HepG2 (cell line): ENCODE results near the gene HSPA14. TPM values are rescaled to one million over a fixed set of nuclear protein-coding genes. Genes with fewer than 3 reads are reported as not detected.

Experiments
- AFF4 ChIP-seq: sonication (generic); formaldehyde crosslinking; IDR thresholded peaks from 2 replicates; pipeline ENCODE4 v1.4.0; 2020; ENCODE audit warnings: missing genetic modification reagents
- AGO2 ChIP-seq: fragments of 200-400 bp; formaldehyde crosslinking; optimal IDR thresholded peaks from 2 replicates; pipeline ENCODE3; 2017; ENCODE audit warnings: mild to moderate bottlenecking, low read depth, low read length, moderate library complexity
- ATRX ChIP-seq: sonication (generic); formaldehyde crosslinking; IDR thresholded peaks from 2 replicates; pipeline ENCODE4 v1.4.0; 2020; ENCODE audit warnings: missing genetic modification reagents, borderline replicate concordance
- HNRNPL ChIP-seq: fragments of 200-400 bp; formaldehyde crosslinking; IDR thresholded peaks from 2 replicates; pipeline ENCODE4 v1.6.1; 2017; ENCODE audit warnings: mild to moderate bottlenecking, low read depth, low read length
- HOXA7 ChIP-seq: sonication (generic); formaldehyde crosslinking; IDR thresholded peaks from 2 replicates; pipeline ENCODE4 v1.8.1; 2022; ENCODE audit warnings: mild to moderate bottlenecking, missing genetic modification reagents, moderate library complexity
- HOXA9 ChIP-seq: sonication (generic); formaldehyde crosslinking; IDR thresholded peaks from 2 replicates; pipeline ENCODE4 v1.8.1; 2022; ENCODE audit warnings: missing genetic modification reagents, mild to moderate bottlenecking, moderate library complexity, borderline replicate concordance
- ISL2 ChIP-seq: sonication (generic); formaldehyde crosslinking; IDR thresholded peaks from 2 replicates; pipeline ENCODE4 v1.5.0; 2020; ENCODE audit warnings: missing genetic modification reagents
- JUN ChIP-seq: sonication (generic); formaldehyde crosslinking; IDR thresholded peaks from 2 replicates; pipeline ENCODE4 v1.4.0; 2020; ENCODE audit warnings: mild to moderate bottlenecking, missing genetic modification reagents
- MTF1 ChIP-seq: sonication (generic); formaldehyde crosslinking; IDR thresholded peaks from 2 replicates; pipeline ENCODE4 v1.5.0; 2020; ENCODE audit warnings: missing genetic modification reagents
- SMAD1 ChIP-seq: sonication (generic); formaldehyde crosslinking; IDR thresholded peaks from 2 replicates; pipeline ENCODE4 v1.4.0; 2020; ENCODE audit warnings: missing genetic modification reagents, low read depth, mild to moderate bottlenecking, borderline replicate concordance
- SOX6 ChIP-seq, 2 experiments: fragments of 450-650 bp in 1 of 2; sonication (generic) in 1 of 2; formaldehyde crosslinking in 1 of 2; IDR thresholded peaks; 2 replicates each; pipeline versions ENCODE4 v1.4.0 to v1.6.1; 2017 to 2020; ENCODE audit warnings: antibody characterized with exemption in 1 of 2, mild to moderate bottlenecking in 1 of 2, missing genetic modification reagents in 1 of 2
- ZMAT3 ChIP-seq: sonication (generic); formaldehyde crosslinking; conservative IDR thresholded peaks from 2 replicates; pipeline ENCODE4 v1.7.0; 2021; ENCODE audit warnings: missing genetic modification reagents
- ZNF260 ChIP-seq: sonication (generic); formaldehyde crosslinking; IDR thresholded peaks from 2 replicates; pipeline ENCODE4 v1.4.0; 2020; ENCODE audit warnings: missing genetic modification reagents, low read depth, mild to moderate bottlenecking, borderline replicate concordance
- ZNF264 ChIP-seq: sonication (generic); formaldehyde crosslinking; IDR thresholded peaks from 2 replicates; pipeline ENCODE4 v1.4.0; 2020; ENCODE audit warnings: missing genetic modification reagents
- ZNF446 ChIP-seq: sonication (generic); formaldehyde crosslinking; IDR thresholded peaks from 2 replicates; pipeline ENCODE4 v1.5.0; 2020; ENCODE audit warnings: mild to moderate bottlenecking, missing genetic modification reagents
- ZNF615 ChIP-seq: sonication (generic); formaldehyde crosslinking; IDR thresholded peaks from 2 replicates; pipeline ENCODE4 v1.5.0; 2020; ENCODE audit warnings: mild to moderate bottlenecking, missing genetic modification reagents, borderline replicate concordance
- polyA plus RNA-seq, 8 experiments: library from polyadenylated mRNA; depleted of rRNA in 3 of 8; stranded (reverse) in 7 of 8; unstranded in 1 of 8; fragments of >200 nt; fragmentation: Illumina TruSeq in 4 of 8; extraction: Trizol in 4 of 8; gene quantifications; 2 replicates each; pipeline versions ENCODE4 v1.2.1 to v1.2.3, GENCODE V29; 2011 to 2016; ENCODE audit warnings: low read depth in 4 of 8, missing spikeins in 1 of 8, mixed read lengths in 1 of 8; ENCODE audit not compliant: insufficient read depth in 1 of 8
- total RNA-seq, 5 experiments: library from RNA; depleted of rRNA; stranded (reverse); fragments of >200 nt; fragmentation: Illumina TruSeq; extraction: Trizol; gene quantifications; 2 replicates each; pipeline ENCODE4 v1.2.3, GENCODE V29; 2016; ENCODE audit warnings: low read depth in 1 of 5
- TF ChIP-seq, protein P1 (sequence below): sonication (generic); formaldehyde crosslinking; IDR thresholded peaks from 2 replicates; pipeline ENCODE4 v1.8.0; 2022; ENCODE audit warnings: missing genetic modification reagents, mild to moderate bottlenecking, moderate library complexity, borderline replicate concordance
- TF ChIP-seq, protein P2 (sequence below): sonication (generic); formaldehyde crosslinking; IDR thresholded peaks from 2 replicates; pipeline ENCODE4 v1.4.0; 2020; ENCODE audit warnings: missing genetic modification reagents
- TF ChIP-seq, protein P3 (sequence below): sonication (generic); formaldehyde crosslinking; IDR thresholded peaks from 2 replicates; pipeline ENCODE4 v1.4.0; 2020; ENCODE audit warnings: missing genetic modification reagents

The HSPA14 gene
- total and polyA plus RNA-seq, 2 of the 13 experiments (the other 11 are each of a cell fraction or from before 2014, with no cell fraction given) = 10.7 to 29.8 TPM

GRCh38 chr10:14878266-14879123, 40.4 kb downstream of the HSPA14 start, which contains the start of gene SUV39H2 (continued):
- peak; percentile 53; the same call in 1 of the 2 replicates for TF ChIP-seq ZNF264 (CRISPR knock-in tag)
- TF ChIP-seq, protein P1, sequence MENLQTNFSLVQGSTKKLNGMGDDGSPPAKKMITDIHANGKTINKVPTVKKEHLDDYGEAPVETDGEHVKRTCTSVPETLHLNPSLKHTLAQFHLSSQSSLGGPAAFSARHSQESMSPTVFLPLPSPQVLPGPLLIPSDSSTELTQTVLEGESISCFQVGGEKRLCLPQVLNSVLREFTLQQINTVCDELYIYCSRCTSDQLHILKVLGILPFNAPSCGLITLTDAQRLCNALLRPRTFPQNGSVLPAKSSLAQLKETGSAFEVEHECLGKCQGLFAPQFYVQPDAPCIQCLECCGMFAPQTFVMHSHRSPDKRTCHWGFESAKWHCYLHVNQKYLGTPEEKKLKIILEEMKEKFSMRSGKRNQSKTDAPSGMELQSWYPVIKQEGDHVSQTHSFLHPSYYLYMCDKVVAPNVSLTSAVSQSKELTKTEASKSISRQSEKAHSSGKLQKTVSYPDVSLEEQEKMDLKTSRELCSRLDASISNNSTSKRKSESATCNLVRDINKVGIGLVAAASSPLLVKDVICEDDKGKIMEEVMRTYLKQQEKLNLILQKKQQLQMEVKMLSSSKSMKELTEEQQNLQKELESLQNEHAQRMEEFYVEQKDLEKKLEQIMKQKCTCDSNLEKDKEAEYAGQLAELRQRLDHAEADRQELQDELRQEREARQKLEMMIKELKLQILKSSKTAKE (CRISPR knock-in tag) = peak; percentile 34; the same call in 1 of the 2 replicates
- TF ChIP-seq, protein P2, sequence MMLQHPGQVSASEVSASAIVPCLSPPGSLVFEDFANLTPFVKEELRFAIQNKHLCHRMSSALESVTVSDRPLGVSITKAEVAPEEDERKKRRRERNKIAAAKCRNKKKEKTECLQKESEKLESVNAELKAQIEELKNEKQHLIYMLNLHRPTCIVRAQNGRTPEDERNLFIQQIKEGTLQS (CRISPR knock-in tag) = 0 out of 2 replicates have a peak, but pooled peaks have one; percentile 11
- TF ChIP-seq HOXA7 (CRISPR knock-in tag) = no peak
- TF ChIP-seq ZNF446 (CRISPR knock-in tag) = peak; percentile 82
- no peak for TF ChIP-seq MTF1
- TF ChIP-seq AGO2 = peak; percentile 47
- TF ChIP-seq ZNF615 (CRISPR knock-in tag) = no peak
- no peak for TF ChIP-seq HOXA9 (CRISPR knock-in tag)
- TF ChIP-seq ZNF260 (CRISPR knock-in tag) = no peak
- no peak for TF ChIP-seq ATRX (CRISPR knock-in tag)
- TF ChIP-seq, protein P3, sequence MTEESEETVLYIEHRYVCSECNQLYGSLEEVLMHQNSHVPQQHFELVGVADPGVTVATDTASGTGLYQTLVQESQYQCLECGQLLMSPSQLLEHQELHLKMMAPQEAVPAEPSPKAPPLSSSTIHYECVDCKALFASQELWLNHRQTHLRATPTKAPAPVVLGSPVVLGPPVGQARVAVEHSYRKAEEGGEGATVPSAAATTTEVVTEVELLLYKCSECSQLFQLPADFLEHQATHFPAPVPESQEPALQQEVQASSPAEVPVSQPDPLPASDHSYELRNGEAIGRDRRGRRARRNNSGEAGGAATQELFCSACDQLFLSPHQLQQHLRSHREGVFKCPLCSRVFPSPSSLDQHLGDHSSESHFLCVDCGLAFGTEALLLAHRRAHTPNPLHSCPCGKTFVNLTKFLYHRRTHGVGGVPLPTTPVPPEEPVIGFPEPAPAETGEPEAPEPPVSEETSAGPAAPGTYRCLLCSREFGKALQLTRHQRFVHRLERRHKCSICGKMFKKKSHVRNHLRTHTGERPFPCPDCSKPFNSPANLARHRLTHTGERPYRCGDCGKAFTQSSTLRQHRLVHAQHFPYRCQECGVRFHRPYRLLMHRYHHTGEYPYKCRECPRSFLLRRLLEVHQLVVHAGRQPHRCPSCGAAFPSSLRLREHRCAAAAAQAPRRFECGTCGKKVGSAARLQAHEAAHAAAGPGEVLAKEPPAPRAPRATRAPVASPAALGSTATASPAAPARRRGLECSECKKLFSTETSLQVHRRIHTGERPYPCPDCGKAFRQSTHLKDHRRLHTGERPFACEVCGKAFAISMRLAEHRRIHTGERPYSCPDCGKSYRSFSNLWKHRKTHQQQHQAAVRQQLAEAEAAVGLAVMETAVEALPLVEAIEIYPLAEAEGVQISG (CRISPR knock-in tag) = peak; percentile 81
- no peak for TF ChIP-seq SMAD1 (CRISPR knock-in tag)
- no peak for TF ChIP-seq SOX6 (IDR thresholded peaks at IDR 0.05)
- peak; percentile 30; the same call in 1 of the 2 replicates for TF ChIP-seq SOX6 (CRISPR knock-in tag; IDR thresholded peaks at IDR 0.05)
- peak; percentile 52 for TF ChIP-seq ISL2 (CRISPR knock-in tag)
- TF ChIP-seq JUN (CRISPR knock-in tag) = no peak
- no peak for TF ChIP-seq HNRNPL
- TF ChIP-seq ZMAT3 (CRISPR knock-in tag) = no peak; the same call in 1 of the 2 replicates
- no peak for TF ChIP-seq AFF4 (CRISPR knock-in tag)
